GM19351 (cell line): ENCODE measurements around the gene FAM221B.

Experiments used
- ATAC-seq: cut with Tn5 transposase; IDR thresholded peaks from one replicate; pipeline ENCODE4 v1.9.1; 2021; ENCODE audit warnings: mild to moderate bottlenecking, moderate library complexity; ENCODE audit not compliant: unreplicated experiment

The FAM221B gene, protein sequence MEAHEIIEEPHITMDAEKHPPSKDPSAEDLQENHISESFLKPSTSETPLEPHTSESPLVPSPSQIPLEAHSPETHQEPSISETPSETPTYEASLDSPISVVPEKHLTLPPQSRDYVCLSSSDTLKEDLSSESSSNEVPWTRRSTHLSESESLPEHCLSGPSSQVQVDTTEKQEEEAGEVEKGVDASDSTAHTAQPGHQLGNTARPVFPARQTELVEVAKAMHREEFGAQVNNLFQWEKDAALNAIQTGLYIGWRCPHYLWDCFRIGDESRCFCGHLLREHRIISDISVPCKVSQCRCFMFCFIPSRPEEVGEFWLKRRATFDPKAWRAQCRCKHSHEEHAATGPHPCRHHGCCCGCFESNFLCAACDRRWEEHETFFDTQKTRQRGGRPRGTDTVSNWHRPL

GRCh38 chr9:35828716-35829083 is at the start of gene FAM221B:
Gene FAM221B (minus strand): TSS chr9:35828732. CDS start chr9:35826161, 2,571 bp downstream.
- peak; percentile 7 for ATAC-seq

DNA sequence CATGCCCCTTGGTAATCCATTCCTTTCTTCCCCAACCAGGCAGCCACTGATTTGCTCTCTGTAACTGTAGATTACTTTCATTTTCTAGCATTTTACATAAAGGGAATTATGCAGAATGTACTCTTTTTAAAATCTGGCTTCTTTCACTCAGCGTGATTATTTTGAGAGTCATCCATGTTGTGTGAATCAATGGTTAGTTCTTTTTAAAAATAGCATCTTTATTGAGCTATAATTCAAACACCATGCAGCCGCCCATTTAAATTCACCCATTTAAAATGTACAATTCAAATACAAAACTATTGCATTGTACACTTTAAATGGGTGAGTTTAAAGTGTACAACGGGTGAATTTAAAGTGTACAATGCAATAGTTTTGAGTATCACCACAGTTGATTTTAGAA is 44.0 kb upstream of the FAM221B start:
- ATAC-seq, result no peak

GRCh38 chr9:35871545-35871944 is 43.0 kb upstream of the FAM221B start:
- no peak for ATAC-seq

- ATAC-seq, result no peak
Observed at GRCh38 chr9:35870351-35870923, 41.9 kb upstream of the FAM221B start, which contains the start of gene OR13J1. Gene OR13J1 (minus strand): TSS chr9:35870401. CDS start chr9:35870401, 0 bp downstream.

DNA sequence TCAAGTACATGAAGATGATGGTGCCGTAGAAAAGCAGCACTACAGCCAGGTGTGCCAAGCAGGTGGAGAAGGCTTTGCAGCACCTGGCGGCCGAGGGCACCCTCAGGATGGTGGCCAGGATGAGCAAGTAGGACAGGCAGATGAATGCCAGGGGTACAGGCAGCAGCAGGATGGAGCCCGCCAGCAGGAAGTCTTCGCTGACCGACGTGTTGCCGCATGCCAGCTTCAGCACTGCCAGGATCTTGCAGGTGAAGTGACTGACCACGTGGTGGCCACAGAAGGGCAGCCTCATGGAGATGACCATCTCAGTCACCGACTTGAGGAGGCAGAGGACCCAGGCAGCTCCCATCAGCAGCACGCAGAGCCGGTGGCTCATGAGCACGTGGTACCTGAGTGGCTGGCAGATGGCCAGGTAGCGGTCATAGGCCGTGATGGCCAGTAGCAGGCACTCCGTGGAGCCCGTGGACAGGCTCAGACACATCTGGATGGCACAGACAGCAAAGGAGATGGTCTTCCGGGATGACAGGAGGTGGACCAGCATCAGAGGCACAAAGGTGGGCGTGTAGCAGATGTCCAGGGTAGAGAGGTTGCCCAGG is 41.2 kb upstream of the FAM221B start:
- no peak for ATAC-seq

DNA sequence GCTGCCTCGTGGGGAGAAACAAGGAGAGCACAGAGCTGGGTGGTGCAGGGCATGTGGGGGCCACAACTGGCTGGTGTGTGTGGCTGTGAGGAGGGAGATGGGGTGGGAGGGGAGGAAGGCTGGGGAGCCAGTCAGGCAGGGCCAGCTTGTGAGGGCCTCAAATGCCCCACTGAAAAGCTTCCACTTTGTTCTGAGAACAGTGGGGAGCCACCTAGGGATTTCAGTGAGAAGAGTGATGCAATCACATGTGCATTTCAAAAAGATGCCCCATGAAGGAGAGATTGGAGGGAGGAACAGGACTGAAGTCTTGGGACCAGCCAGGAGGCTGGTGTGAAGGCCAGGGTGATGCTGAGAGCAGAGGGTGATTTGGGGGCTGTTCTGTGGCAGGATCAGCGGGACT is 40.4 kb upstream of the FAM221B start:
- no peak for ATAC-seq

DNA sequence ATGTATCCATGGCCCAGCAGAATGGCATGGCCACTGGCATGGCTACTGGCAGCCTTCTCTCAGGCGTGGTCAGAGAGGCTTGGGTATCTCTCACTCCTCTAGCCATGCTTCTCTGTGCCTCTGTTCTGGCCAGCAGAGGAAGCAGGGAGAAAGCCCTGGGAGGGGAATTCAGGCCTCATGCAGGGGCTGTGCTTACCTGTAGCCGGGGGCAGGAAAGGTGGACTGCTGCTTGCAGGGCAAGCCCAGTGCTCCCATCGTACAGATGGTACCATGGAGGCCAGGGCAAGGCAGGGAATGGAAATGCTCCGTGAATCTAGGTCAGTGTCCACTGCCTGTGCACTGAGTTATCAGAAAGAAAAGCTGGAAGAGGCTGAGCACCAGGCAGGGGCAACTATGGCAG is 39.0 kb upstream of the FAM221B start:
- no peak for ATAC-seq

DNA sequence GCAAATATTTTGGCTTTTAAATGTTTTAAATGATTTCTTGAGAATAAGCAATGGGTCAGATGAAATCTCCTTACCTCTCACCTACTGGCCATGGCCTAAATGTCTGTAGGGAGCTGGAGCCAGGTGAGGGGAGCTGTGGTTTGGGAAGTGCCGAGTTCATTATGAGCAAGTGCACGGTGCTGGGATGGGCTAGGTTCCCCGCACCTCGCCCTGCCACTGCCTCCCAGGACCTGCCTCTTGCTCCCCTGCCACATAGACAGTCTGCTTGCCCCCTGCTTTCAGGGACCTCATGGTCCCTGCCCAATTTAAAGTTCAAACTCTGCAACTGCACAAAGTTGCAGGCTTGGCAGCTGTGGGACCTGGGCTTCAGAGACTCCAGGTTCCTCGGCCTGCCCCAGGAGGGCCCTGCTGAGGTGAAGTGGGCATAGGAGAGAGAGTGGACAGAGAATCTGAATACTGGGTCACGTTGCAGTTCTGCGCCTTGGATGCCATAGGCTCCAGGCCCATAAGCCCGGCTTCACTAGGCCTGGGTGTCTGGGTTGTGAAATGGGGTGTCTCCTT is 36.2 kb upstream of the FAM221B start:
- ATAC-seq, result no peak

GRCh38 chr9:35863583-35863982 is 35.1 kb upstream of the FAM221B start:
- no peak for ATAC-seq

GRCh38 chr9:35862328-35862727 is 33.8 kb upstream of the FAM221B start:
- ATAC-seq, result no peak

- no peak for ATAC-seq
Observed at GRCh38 chr9:35861161-35861897, 32.8 kb upstream of the FAM221B start.

- ATAC-seq, result no peak
Observed at GRCh38 chr9:35859990-35860339, 31.4 kb upstream of the FAM221B start.

- no peak for ATAC-seq
Observed at GRCh38 chr9:35859310-35859989, 30.9 kb upstream of the FAM221B start.

- ATAC-seq, result no peak
Observed at GRCh38 chr9:35858458-35858857, 29.9 kb upstream of the FAM221B start.

DNA sequence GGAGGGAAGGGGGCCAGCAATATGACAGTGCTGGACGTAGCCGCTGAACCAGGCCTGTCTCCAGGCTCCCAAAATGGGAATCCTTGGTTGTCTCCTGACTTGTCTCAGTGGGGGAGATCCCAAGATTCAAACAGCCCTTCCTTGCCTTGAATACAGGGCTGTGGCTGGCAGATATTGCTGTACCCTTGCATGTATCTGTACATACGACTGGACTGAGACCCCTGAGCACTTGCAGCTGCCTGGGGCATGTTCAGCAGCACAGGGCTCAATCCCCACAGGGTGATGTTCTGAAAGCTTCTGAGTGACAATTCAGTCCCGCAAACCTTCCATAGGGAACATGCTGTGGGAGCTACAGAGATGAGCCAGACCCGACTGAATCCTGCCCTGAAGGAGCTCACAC is 28.4 kb upstream of the FAM221B start:
- ATAC-seq, result no peak

- ATAC-seq, result no peak
Observed at GRCh38 chr9:35856206-35856605, 27.7 kb upstream of the FAM221B start.

DNA sequence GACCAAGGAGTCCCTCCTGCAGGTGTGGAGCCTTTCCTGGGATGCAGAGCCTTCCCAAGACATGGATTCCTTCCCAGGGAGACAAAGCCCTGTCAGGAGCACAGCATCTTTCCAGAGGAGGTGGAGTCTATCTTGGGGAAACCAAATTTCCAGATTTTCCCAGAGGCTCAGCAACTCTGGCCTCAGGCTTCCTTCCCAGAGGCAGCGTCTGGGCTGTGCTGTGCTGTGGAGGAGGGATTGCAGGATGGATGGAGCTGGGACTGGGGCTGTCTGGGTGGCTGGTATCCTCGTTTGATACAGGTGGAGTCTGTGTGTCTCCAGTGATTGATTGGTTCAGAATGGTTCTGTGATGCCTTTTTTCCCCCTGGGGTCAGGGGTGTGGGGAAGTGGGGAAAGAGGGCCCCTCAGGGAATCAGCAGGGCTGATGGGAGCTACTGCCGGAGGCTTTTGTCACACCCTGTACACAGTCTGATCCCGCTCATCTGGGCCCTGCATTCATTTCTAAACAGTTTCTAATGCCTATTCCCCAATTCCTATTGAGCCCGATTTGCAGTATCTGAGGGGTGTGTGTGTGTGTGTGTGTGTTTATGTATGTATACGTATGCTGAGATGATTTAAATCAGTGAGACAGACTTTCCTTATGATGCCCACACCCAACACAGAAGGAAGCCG is 25.7 kb upstream of the FAM221B start:
- no peak for ATAC-seq

GRCh38 chr9:35852876-35853865 is 24.6 kb upstream of the FAM221B start:
- no peak for ATAC-seq

DNA sequence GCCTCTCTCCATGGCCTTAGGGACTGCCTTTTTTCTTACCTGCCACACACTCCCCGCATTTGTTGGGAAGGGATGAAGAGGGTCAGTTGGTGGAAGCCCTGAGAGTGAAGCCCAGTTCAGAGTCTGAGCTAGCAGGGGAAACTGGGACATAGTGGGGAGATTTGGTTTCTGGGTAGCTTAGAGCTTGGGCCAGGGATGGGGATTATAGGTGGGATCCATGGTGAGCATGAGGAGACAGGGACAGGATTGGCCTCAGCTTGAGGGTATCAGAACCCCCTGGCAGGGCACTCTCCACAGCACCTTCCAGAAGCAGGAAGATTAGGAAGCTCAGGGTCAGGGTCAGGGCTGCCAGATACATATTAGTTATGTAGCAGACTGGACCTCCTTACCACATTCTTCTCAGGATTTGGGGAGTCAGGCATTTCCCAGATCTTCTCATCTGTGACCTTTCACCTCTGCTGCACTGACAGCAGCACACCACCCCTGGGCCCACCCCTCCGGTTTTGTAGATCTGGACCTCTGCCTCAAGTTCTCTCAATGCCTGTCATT is 23.8 kb upstream of the FAM221B start:
- no peak for ATAC-seq
